Caco-2 (cell line): ENCODE data around the gene OMG. TPM values are rescaled to one million over a fixed set of nuclear protein-coding genes. Genes with fewer than 3 reads are reported as not detected.
"Not testable (repeated sequence)": the region's sequence is repeated elsewhere in the genome, so short reads cannot be mapped to it uniquely, and the experiment has no call there.

ENCODE experiments used
- BruUV-seq: library from RNA; stranded (reverse); fragments of 400-500 nt; replicated peaks from 2 replicates; lab custom pipeline; 2021; lab: Mats Ljungman, UMichigan
- CTCF ChIA-PET: fragments of 300-600 bp; sonication (Branson Sonifier 250); formaldehyde crosslinking; loops from one replicate; lab custom pipeline; 2022; ENCODE audit warnings: antibody characterized with exemption; lab: Charles Lee
- POLR2A ChIA-PET: fragments of 300-600 bp; sonication (Branson Sonifier 250); formaldehyde crosslinking; loops from one replicate; lab custom pipeline; 2022; ENCODE audit warnings: antibody characterized with exemption; lab: Charles Lee
- DNase-seq, 2 experiments: peaks; one replicate each; pipeline versions ENCODE4 v3.0.0 to v3.0.0-alpha.2; 2020 to 2022
- H3K27me3 ChIP-seq: replicated peaks from 2 replicates; pipeline ENCODE4 v1.6.0; 2011; ENCODE audit warnings: low read length; ENCODE audit not compliant: control insufficient read depth, insufficient read depth
- H3K36me3 ChIP-seq: 2 replicates; pipeline ENCODE4 v1.5.1; 2011; ENCODE audit warnings: low read length; ENCODE audit not compliant: control insufficient read depth, insufficient read depth
- H3K4me1 ChIP-seq: fragments of 250-450 bp; sonication (Bioruptor Pico); 2 replicates; pipeline ENCODE4 v1.5.1; 2020; ENCODE audit warnings: mild to moderate bottlenecking
- H3K4me3 ChIP-seq: 2 replicates; pipeline ENCODE4 v1.5.1; 2011; ENCODE audit warnings: low read depth, mild to moderate bottlenecking, control low read depth, low read length
- H3K9me3 ChIP-seq: fragments of 250-450 bp; sonication (Bioruptor Pico); 2 replicates; pipeline ENCODE4 v1.5.1; 2020; ENCODE audit warnings: mild to moderate bottlenecking, moderate library complexity
- H3K27ac Mint-ChIP-seq: one replicate; pipeline ENCODE4 v1.8.0; 2022; ENCODE audit warnings: mixed read lengths; ENCODE audit not compliant: unreplicated experiment
- H3K27me3 Mint-ChIP-seq: one replicate; pipeline ENCODE4 v1.8.0; 2022; ENCODE audit warnings: mixed read lengths; ENCODE audit not compliant: insufficient read depth, unreplicated experiment
- H3K36me3 Mint-ChIP-seq: one replicate; pipeline ENCODE4 v1.8.0; 2022; ENCODE audit warnings: mild to moderate bottlenecking, mixed read lengths; ENCODE audit not compliant: insufficient read depth, unreplicated experiment
- H3K4me1 Mint-ChIP-seq: one replicate; pipeline ENCODE4 v1.8.0; 2022; ENCODE audit warnings: low read depth, mixed read lengths; ENCODE audit not compliant: unreplicated experiment
- H3K4me3 Mint-ChIP-seq: one replicate; pipeline ENCODE4 v1.8.0; 2022; ENCODE audit warnings: mild to moderate bottlenecking, moderate library complexity, mixed read lengths; ENCODE audit not compliant: unreplicated experiment
- H3K9me3 Mint-ChIP-seq: one replicate; pipeline ENCODE4 v1.8.0; 2022; ENCODE audit warnings: mixed read lengths; ENCODE audit not compliant: unreplicated experiment
- intact Hi-C: fragments of 100-400 bp; cut with micrococcal nuclease; formaldehyde crosslinking; loops from one replicate; pipeline ENCODE4 v1.10.0; 2022; ENCODE audit not compliant: unreplicated experiment
- total RNA-seq: library from RNA; stranded (reverse); gene quantifications from 2 replicates; pipeline ENCODE4 v1.2.3, GENCODE V29; 2022
- TF ChIP-seq, protein P1 (sequence below), 2 experiments: fragments of 200-600 bp in 1 of 2; IDR thresholded peaks; 1 replicate in 1 of 2; 2 replicates in 1 of 2; pipeline versions ENCODE4 v1.5.1 to v1.8.0; 2011 to 2022; ENCODE audit warnings: antibody characterized with exemption in 1 of 2, control low read depth in 1 of 2, inconsistent platforms in 1 of 2, low read depth in 1 of 2, low read length in 1 of 2, mild to moderate bottlenecking in 1 of 2, moderate library complexity in 1 of 2; ENCODE audit not compliant: insufficient read depth in 1 of 2, severe bottlenecking in 1 of 2, unreplicated experiment in 1 of 2

Gene OMG
- total RNA-seq, 1 experiment from 2014 or later: not detected

DNA sequence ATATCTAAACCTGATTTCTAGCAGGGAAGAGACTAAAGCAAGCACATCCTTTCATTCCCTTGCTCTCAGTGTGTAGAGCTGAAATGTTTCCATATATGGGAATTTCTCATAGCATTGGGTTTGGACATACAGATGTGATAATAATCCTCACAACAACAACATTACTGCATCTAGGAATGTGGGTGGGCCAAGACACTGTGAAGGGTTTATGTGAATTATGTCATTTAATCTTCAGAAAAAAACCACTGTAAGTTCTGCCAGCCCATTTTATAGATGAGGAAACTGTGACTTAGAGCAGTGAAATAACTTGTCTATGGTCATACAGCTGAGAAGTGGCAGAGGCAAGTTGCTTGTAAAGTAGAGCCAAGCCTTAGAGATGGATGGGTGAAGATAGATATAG, 5.2 kb downstream of the OMG start:
- Histone ChIP-seq H3K4me1 (no peaks in the 10 kb centered on the region), H3K27me3 (no peaks in the 10 kb centered on the region), H3K9me3 (no peaks in the 10 kb centered on the region), H3K4me3 (no peak overlapping the region), H3K36me3 (no peaks in the 10 kb centered on the region)
- H3K4me1 Mint-ChIP-seq: no peaks in the 10 kb centered on the region
- DNase-seq: no peak
- H3K9me3 Mint-ChIP-seq: no peaks in the 10 kb centered on the region
- TF ChIP-seq, protein P1, sequence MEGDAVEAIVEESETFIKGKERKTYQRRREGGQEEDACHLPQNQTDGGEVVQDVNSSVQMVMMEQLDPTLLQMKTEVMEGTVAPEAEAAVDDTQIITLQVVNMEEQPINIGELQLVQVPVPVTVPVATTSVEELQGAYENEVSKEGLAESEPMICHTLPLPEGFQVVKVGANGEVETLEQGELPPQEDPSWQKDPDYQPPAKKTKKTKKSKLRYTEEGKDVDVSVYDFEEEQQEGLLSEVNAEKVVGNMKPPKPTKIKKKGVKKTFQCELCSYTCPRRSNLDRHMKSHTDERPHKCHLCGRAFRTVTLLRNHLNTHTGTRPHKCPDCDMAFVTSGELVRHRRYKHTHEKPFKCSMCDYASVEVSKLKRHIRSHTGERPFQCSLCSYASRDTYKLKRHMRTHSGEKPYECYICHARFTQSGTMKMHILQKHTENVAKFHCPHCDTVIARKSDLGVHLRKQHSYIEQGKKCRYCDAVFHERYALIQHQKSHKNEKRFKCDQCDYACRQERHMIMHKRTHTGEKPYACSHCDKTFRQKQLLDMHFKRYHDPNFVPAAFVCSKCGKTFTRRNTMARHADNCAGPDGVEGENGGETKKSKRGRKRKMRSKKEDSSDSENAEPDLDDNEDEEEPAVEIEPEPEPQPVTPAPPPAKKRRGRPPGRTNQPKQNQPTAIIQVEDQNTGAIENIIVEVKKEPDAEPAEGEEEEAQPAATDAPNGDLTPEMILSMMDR (IDR thresholded peaks at IDR 0.05; ENCODE audit: insufficient read depth in 1 of 2, low read depth in 1 of 2, low read length in 1 of 2, severe bottlenecking in 1 of 2, unreplicated experiment in 1 of 2): no peak
- H3K27me3 Mint-ChIP-seq: no peaks in the 10 kb centered on the region
- H3K4me3 Mint-ChIP-seq: no peak overlapping the region
- ChIA-PET CTCF (no interaction called here), POLR2A (no interaction called here)
- intact Hi-C loops: loop anchor here (2.0 kb wide), 1 partner anchor 23 kb away; no protein-coding TSS in a partner anchor
- BruUV-seq: no TSS peak
- no peak overlapping the region for H3K27ac Mint-ChIP-seq
- peaks cover 16% of the 10 kb centered on the region for H3K36me3 Mint-ChIP-seq

DNA sequence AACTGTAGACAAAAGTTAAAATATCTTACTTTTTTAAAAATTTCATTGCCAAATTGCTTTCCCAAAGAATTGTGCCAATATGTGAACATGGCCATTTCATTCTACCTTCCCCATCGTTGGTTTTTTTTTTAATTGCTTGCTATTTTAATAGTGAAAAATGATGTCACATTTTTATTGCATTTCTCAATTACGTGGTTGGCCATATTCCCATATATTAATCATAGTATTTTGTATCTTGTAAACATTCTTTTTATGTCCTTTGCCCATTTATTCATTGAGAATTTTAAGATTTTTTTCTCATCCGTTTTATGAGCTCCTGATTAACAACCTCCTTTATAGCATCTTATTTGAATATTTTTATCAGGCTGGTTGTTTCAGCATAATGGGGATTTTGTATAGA, 7.2 kb downstream of the OMG start:
- Mint-ChIP-seq H3K27ac (no peak overlapping the region), H3K4me3 (no peak overlapping the region), H3K4me1 (no peaks in the 10 kb centered on the region), H3K9me3 (no peaks in the 10 kb centered on the region), H3K27me3 (no peaks in the 10 kb centered on the region), H3K36me3 (peaks cover 16% of the 10 kb centered on the region)
- Histone ChIP-seq H3K4me1 (no peaks in the 10 kb centered on the region), H3K9me3 (no peaks in the 10 kb centered on the region), H3K4me3 (no peak overlapping the region), H3K36me3 (no peaks in the 10 kb centered on the region), H3K27me3 (no peaks in the 10 kb centered on the region)
- DNase-seq: no peak
- intact Hi-C loops: no loop called here
- CTCF ChIA-PET: no interaction called here
- POLR2A ChIA-PET: no interaction called here
- no TSS peak for BruUV-seq
- TF ChIP-seq, protein P1 (IDR thresholded peaks at IDR 0.05; ENCODE audit: insufficient read depth in 1 of 2, low read depth in 1 of 2, low read length in 1 of 2, severe bottlenecking in 1 of 2, unreplicated experiment in 1 of 2): no peak

DNA sequence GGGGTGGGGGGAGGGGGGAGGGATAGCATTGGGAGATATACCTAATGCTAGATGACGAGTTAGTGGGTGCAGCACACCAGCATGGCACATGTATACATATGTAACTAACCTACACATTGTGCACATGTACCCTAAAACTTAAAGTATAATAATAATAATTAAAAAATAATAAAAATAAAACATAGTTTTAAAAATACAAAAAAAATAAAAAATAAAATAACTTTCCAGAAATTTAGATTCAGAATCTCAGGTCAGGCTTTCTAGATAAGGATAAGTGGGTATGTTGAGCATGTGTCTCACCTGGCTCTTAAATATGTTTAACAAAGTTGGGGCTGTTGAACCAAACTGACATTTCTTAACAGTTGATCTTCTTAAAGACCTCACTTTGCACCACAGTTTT, 9.1 kb downstream of the OMG start:
- intact Hi-C loops, BruUV-seq, H3K27ac Mint-ChIP-seq, H3K4me3 ChIP-seq, H3K27me3 Mint-ChIP-seq, H3K9me3 Mint-ChIP-seq, DNase-seq, H3K9me3 ChIP-seq, H3K36me3 ChIP-seq, POLR2A ChIA-PET, CTCF ChIA-PET, H3K4me3 Mint-ChIP-seq, H3K4me1 Mint-ChIP-seq, H3K27me3 ChIP-seq, H3K4me1 ChIP-seq: not testable (repeated sequence)
- peaks cover 15% of the 10 kb centered on the region for H3K36me3 Mint-ChIP-seq

DNA sequence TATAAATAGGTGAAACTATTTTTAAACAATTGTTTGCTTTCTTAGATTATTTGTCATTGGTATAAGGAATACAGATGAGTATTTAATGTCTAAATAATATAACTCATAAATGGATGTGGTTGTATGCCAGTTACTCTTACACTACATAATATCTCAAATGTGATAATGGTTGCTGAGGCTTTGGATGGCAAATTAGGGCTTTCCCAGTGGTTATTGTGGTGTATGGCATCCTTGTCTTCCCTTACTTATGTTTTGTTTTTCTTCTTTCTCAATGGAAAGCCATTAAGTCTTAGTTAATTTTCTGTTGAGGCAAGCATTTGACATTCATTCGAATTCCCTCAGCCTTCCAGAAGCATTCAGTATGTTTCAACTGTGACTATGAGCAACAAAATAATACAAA, 10.5 kb downstream of the OMG start:
- no peaks in the 10 kb centered on the region for H3K9me3 ChIP-seq
- no peaks in the 10 kb centered on the region for H3K36me3 ChIP-seq
- H3K4me1 Mint-ChIP-seq: no peaks in the 10 kb centered on the region
- intact Hi-C loops: no loop called here
- POLR2A ChIA-PET: no interaction called here
- no peaks in the 10 kb centered on the region for H3K9me3 Mint-ChIP-seq
- no peak overlapping the region for H3K4me3 ChIP-seq
- no peak for DNase-seq
- H3K36me3 Mint-ChIP-seq: peaks cover 20% of the 10 kb centered on the region
- TF ChIP-seq, protein P1 (IDR thresholded peaks at IDR 0.05; ENCODE audit: insufficient read depth in 1 of 2, low read depth in 1 of 2, low read length in 1 of 2, severe bottlenecking in 1 of 2, unreplicated experiment in 1 of 2): no peak
- H3K4me3 Mint-ChIP-seq: no peak overlapping the region
- no peak overlapping the region for H3K27ac Mint-ChIP-seq
- CTCF ChIA-PET: no interaction called here
- H3K4me1 ChIP-seq: no peaks in the 10 kb centered on the region
- no peaks in the 10 kb centered on the region for H3K27me3 ChIP-seq
- H3K27me3 Mint-ChIP-seq: no peaks in the 10 kb centered on the region
- BruUV-seq: no TSS peak
